Measurements from ENCODE around the gene ROMO1. TPM values are rescaled to one million over a fixed set of nuclear protein-coding genes. Genes with fewer than 3 reads are reported as not detected.

The ROMO1 gene
- polyA plus RNA-seq, 1 donor from 2014 or later: 514 TPM

GRCh38 chr20:35698298-35699126 lies 693 bp upstream of the ROMO1 start:
- Histone ChIP-seq H4K20me1 (ENCODE audit: insufficient read depth) (no peaks in the 10 kb centered on the region), H3K9me2 (ENCODE audit: insufficient read depth, low read length) (no peaks in the 10 kb centered on the region), H3K9me3 (ENCODE audit: low read length) (no peaks in the 10 kb centered on the region), H3K4me2 (ENCODE audit: low read length) (peak overlapping the region; percentile 90), H3K79me2 (replicated peaks; ENCODE audit: insufficient read depth, low read length) (peaks cover 14% of the 10 kb centered on the region), H3F3A (ENCODE audit: insufficient read depth, low read length, poor library complexity, severe bottlenecking) (peaks cover 10% of the 10 kb centered on the region), H2AFZ (ENCODE audit: low read depth, low read length) (peak overlapping the region; percentile 95), H3K27me3 (ENCODE audit: insufficient read depth, low read depth, low read length) (no peaks in the 10 kb centered on the region), H3K4me3 (ENCODE audit: low read length) (peak overlapping the region; percentile 79), H3K36me3 (ENCODE audit: insufficient read depth, low read length) (peaks cover 5% of the 10 kb centered on the region), H3K9ac (ENCODE audit: low read length) (peak overlapping the region; percentile 83), H3K27ac (ENCODE audit: low read length) (peak overlapping the region; percentile 79)
- TF ChIP-seq CTCF (IDR thresholded peaks at IDR 0.05; ENCODE audit: poor library complexity, severe bottlenecking) (no peak), EP300 (conservative IDR thresholded peaks at IDR 0.05; ENCODE audit: poor library complexity, severe bottlenecking) (no peak), TAF1 (IDR thresholded peaks at IDR 0.05; ENCODE audit: low read depth) (no peak), POLR2AphosphoS5 (IDR thresholded peaks at IDR 0.05) (no peak), EZH2 (IDR thresholded peaks at IDR 0.05; ENCODE audit: borderline replicate concordance, insufficient read depth, low read length, poor library complexity, severe bottlenecking) (no peak), RAD21 (conservative IDR thresholded peaks at IDR 0.05) (no peak), SMC3 (conservative IDR thresholded peaks at IDR 0.05; ENCODE audit: poor library complexity) (no peak), REST (IDR thresholded peaks at IDR 0.05; ENCODE audit: borderline replicate concordance) (no peak)

- Histone ChIP-seq H3K9me2 (ENCODE audit: insufficient read depth, low read length) (no peaks in the 10 kb centered on the region), H3F3A (ENCODE audit: insufficient read depth, low read length, poor library complexity, severe bottlenecking) (peaks cover 10% of the 10 kb centered on the region), H3K4me3 (ENCODE audit: low read length) (peak overlapping the region; percentile 79), H2AFZ (ENCODE audit: low read depth, low read length) (peak overlapping the region; percentile 78), H3K9me3 (ENCODE audit: low read length) (no peaks in the 10 kb centered on the region), H3K9ac (ENCODE audit: low read length) (peak overlapping the region; percentile 83), H3K4me2 (ENCODE audit: low read length) (peak overlapping the region; percentile 87), H3K27me3 (ENCODE audit: insufficient read depth, low read depth, low read length) (no peaks in the 10 kb centered on the region), H3K36me3 (ENCODE audit: insufficient read depth, low read length) (peaks cover 9% of the 10 kb centered on the region), H3K27ac (ENCODE audit: low read length) (peak overlapping the region; percentile 79), H4K20me1 (ENCODE audit: insufficient read depth) (no peaks in the 10 kb centered on the region), H3K79me2 (replicated peaks; ENCODE audit: insufficient read depth, low read length) (peaks cover 14% of the 10 kb centered on the region)
- no peak for TF ChIP-seq MXI1 (conservative IDR thresholded peaks at IDR 0.05; ENCODE audit: poor library complexity, severe bottlenecking)
- TF ChIP-seq TAF1 (IDR thresholded peaks at IDR 0.05; ENCODE audit: low read depth): no peak
- no peak for TF ChIP-seq POLR2AphosphoS5 (IDR thresholded peaks at IDR 0.05)
- TF ChIP-seq RAD21 (conservative IDR thresholded peaks at IDR 0.05): no peak
- TF ChIP-seq CTCF (IDR thresholded peaks at IDR 0.05; ENCODE audit: poor library complexity, severe bottlenecking): no peak
- TF ChIP-seq EZH2 (IDR thresholded peaks at IDR 0.05; ENCODE audit: borderline replicate concordance, insufficient read depth, low read length, poor library complexity, severe bottlenecking): no peak
- no peak for TF ChIP-seq SMC3 (conservative IDR thresholded peaks at IDR 0.05; ENCODE audit: poor library complexity)
- no peak for TF ChIP-seq EP300 (conservative IDR thresholded peaks at IDR 0.05; ENCODE audit: poor library complexity, severe bottlenecking)
- TF ChIP-seq REST (IDR thresholded peaks at IDR 0.05; ENCODE audit: borderline replicate concordance): no peak
Observed at GRCh38 chr20:35699957-35700624, 886 bp downstream of the ROMO1 start.

Data from neural cell (in vitro differentiated cells).